Liver (tissue), 9 donors: ENCODE measurements around the gene EN2. TPM values are rescaled to one million over a fixed set of nuclear protein-coding genes. Genes with fewer than 3 reads are reported as not detected.

Experiments used
- DNase-seq: peaks from one replicate; pipeline ENCODE4 v3.0.0-alpha.2; 2017; ENCODE audit warnings: low spot score
- H3K27ac ChIP-seq, 2 donors: one replicate each; pipeline ENCODE4 v1.7.0; 2013; ENCODE audit warnings: inconsistent platforms in 2 of 2, low read length in 2 of 2, control low read depth in 1 of 2, low read depth in 1 of 2, mild to moderate bottlenecking in 1 of 2
- H3K27me3 ChIP-seq, 4 donors: one replicate each; pipeline versions ENCODE4 v1.6.1 to v1.7.0; 2013; ENCODE audit warnings: low read length in 3 of 4, inconsistent platforms in 1 of 4, mild to moderate bottlenecking in 1 of 4, moderate library complexity in 1 of 4; ENCODE audit not compliant: control insufficient read depth in 4 of 4, insufficient read depth in 4 of 4
- H3K36me3 ChIP-seq, 4 donors: one replicate each; pipeline versions ENCODE4 v1.6.1 to v1.7.0; 2013; ENCODE audit warnings: low read length in 3 of 4, mild to moderate bottlenecking in 3 of 4, low read depth in 1 of 4, moderate library complexity in 1 of 4; ENCODE audit not compliant: control insufficient read depth in 4 of 4, insufficient read depth in 3 of 4
- H3K4me1 ChIP-seq, 4 donors: one replicate each; pipeline versions ENCODE4 v1.6.1 to v1.7.0; 2013; ENCODE audit warnings: low read length in 3 of 4, mild to moderate bottlenecking in 3 of 4, moderate library complexity in 1 of 4; ENCODE audit not compliant: control insufficient read depth in 4 of 4, insufficient read depth in 4 of 4
- H3K4me3 ChIP-seq, 3 donors: one replicate each; pipeline versions ENCODE4 v1.6.1 to v1.7.0; 2013; ENCODE audit warnings: low read length in 3 of 3, control low read depth in 1 of 3, low read depth in 1 of 3, mild to moderate bottlenecking in 1 of 3
- H3K9ac ChIP-seq, 2 donors: one replicate each; pipeline ENCODE4 v1.7.0; 2013; ENCODE audit warnings: low read length in 2 of 2, mild to moderate bottlenecking in 2 of 2, moderate library complexity in 2 of 2, control low read depth in 1 of 2, low read depth in 1 of 2
- H3K9me3 ChIP-seq, 4 donors: one replicate each; pipeline versions ENCODE4 v1.6.1 to v1.7.0; 2013; ENCODE audit warnings: low read length in 3 of 4; ENCODE audit not compliant: control insufficient read depth in 4 of 4
- CTCF ChIP-seq: fragments of 150-350 bp; IDR thresholded peaks from 2 replicates; pipeline ENCODE4 v1.5.1; 2017; ENCODE audit warnings: improper control_type of control experiment, low read depth, low read length; ENCODE audit not compliant: missing input control
- EGR1 ChIP-seq, 2 donors: IDR thresholded peaks; 2 replicates each; pipeline ENCODE4 v1.6.1; 2016 to 2018; ENCODE audit warnings: antibody characterized with exemption in 2 of 2, low read depth in 2 of 2
- FOXA1 ChIP-seq: IDR thresholded peaks from 2 replicates; pipeline ENCODE4 v1.6.1; 2016; ENCODE audit warnings: antibody characterized with exemption
- GABPA ChIP-seq, 2 donors: IDR thresholded peaks in 1 of 2; conservative IDR thresholded peaks in 1 of 2; 2 replicates each; pipeline ENCODE4 v1.6.1; 2016; ENCODE audit warnings: antibody characterized with exemption in 2 of 2, mild to moderate bottlenecking in 1 of 2, moderate library complexity in 1 of 2
- HNF4G ChIP-seq: IDR thresholded peaks from 2 replicates; pipeline ENCODE4 v1.6.1; 2016; ENCODE audit warnings: antibody characterized with exemption
- JUND ChIP-seq, 2 donors: IDR thresholded peaks; 2 replicates each; pipeline ENCODE4 v1.6.1; 2016; ENCODE audit warnings: antibody characterized with exemption in 2 of 2
- NR2F2 ChIP-seq: IDR thresholded peaks from 2 replicates; pipeline ENCODE4 v1.6.1; 2016; ENCODE audit warnings: antibody characterized with exemption
- RAD21 ChIP-seq, 2 donors: IDR thresholded peaks; 2 replicates each; pipeline ENCODE4 v1.6.1; 2016; ENCODE audit warnings: antibody characterized with exemption in 2 of 2, mild to moderate bottlenecking in 2 of 2
- RXRA ChIP-seq, 2 donors: IDR thresholded peaks; 2 replicates each; pipeline ENCODE4 v1.6.1; 2017 to 2018; ENCODE audit warnings: antibody characterized with exemption in 2 of 2, mild to moderate bottlenecking in 1 of 2
- TAF1 ChIP-seq: conservative IDR thresholded peaks from 2 replicates; pipeline ENCODE4 v1.6.1; 2016; ENCODE audit warnings: antibody characterized with exemption, mild to moderate bottlenecking
- WGBS: extraction: QIAGEN DNeasy Blood & Tissue Kit; methylation state at CpG from one replicate; pipeline ENCODE4 v1.1.7; 2013; 5-methylcytosine and 5-hydroxymethylcytosine counted together
- polyA plus RNA-seq, 2 donors: library from polyadenylated mRNA; stranded (reverse) in 1 of 2; unstranded in 1 of 2; fragments of 200-250 nt in 1 of 2; fragments of >200 nt in 1 of 2; fragmentation: Nextera tagmentation in 1 of 2; extraction: Ambion mirVana in 1 of 2; gene quantifications; one replicate each; pipeline versions ENCODE4 v1.2.1 to v1.2.3, GENCODE V29; 2013 to 2015
- total RNA-seq, 2 donors: library from RNA; depleted of rRNA; stranded (reverse); fragments of >200 nt; gene quantifications; one replicate each; pipeline ENCODE4 v1.2.3, GENCODE V29; 2014
- TF ChIP-seq, protein P1 (sequence below): IDR thresholded peaks from 2 replicates; pipeline ENCODE4 v1.6.1; 2016; ENCODE audit warnings: antibody characterized with exemption
- TF ChIP-seq, protein P2 (sequence below): IDR thresholded peaks from 2 replicates; pipeline ENCODE4 v1.6.1; 2016; ENCODE audit warnings: antibody characterized with exemption, mild to moderate bottlenecking
- donor health status: healthy.
- donor health status: healthy.
- donor health status: healthy.
- donor health status: healthy.
- donor health status: healthy.

The EN2 gene
- total and polyA plus RNA-seq, 4 donors, result under 0.01 TPM; not detected in 3

- TF ChIP-seq, protein P1, sequence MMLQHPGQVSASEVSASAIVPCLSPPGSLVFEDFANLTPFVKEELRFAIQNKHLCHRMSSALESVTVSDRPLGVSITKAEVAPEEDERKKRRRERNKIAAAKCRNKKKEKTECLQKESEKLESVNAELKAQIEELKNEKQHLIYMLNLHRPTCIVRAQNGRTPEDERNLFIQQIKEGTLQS, result no peak
- no peak for TF ChIP-seq FOXA1
- Histone ChIP-seq H3K9me3 (no peaks in the 10 kb centered on the region), H3K36me3 (no peaks in the 10 kb centered on the region), H3K4me1 (peaks cover 3 to 19% (median 4%) of the 10 kb centered on the region in 4 donors), H3K27ac (no peak overlapping the region), H3K9ac (no peak overlapping the region), H3K27me3 (peaks cover 12 to 33% (median 26%) of the 10 kb centered on the region in 4 donors), H3K4me3 (no peak overlapping the region)
- 4% methylated on average over 24 of the region's 24 CpGs for WGBS
- no peak for DNase-seq
These were observed 7.4 kb upstream of the EN2 start for GRCh38 chr7:155450558-155450969.

GRCh38 chr7:155450970-155451801, 6.7 kb upstream of the EN2 start:
- 5% methylated on average over 46 of the region's 46 CpGs for WGBS
- Histone ChIP-seq H3K27ac (no peak overlapping the region), H3K4me3 (no peak overlapping the region), H3K27me3 (peaks cover 19 to 37% (median 26%) of the 10 kb centered on the region in 4 donors), H3K4me1 (peaks cover 3 to 19% (median 4%) of the 10 kb centered on the region in 4 donors), H3K9me3 (no peaks in the 10 kb centered on the region), H3K36me3 (no peaks in the 10 kb centered on the region), H3K9ac (no peak overlapping the region)
- DNase-seq, result no peak
- no peak for TF ChIP-seq NR2F2
- no peak for TF ChIP-seq RXRA (IDR thresholded peaks at IDR 0.05)
- TF ChIP-seq HNF4G, result no peak
- TF ChIP-seq EGR1 (IDR thresholded peaks at IDR 0.05; ENCODE audit: low read depth in 2 of 2), result no peak
- TF ChIP-seq CTCF, result no peak
- TF ChIP-seq JUND (IDR thresholded peaks at IDR 0.05), result no peak
- TF ChIP-seq, protein P2, sequence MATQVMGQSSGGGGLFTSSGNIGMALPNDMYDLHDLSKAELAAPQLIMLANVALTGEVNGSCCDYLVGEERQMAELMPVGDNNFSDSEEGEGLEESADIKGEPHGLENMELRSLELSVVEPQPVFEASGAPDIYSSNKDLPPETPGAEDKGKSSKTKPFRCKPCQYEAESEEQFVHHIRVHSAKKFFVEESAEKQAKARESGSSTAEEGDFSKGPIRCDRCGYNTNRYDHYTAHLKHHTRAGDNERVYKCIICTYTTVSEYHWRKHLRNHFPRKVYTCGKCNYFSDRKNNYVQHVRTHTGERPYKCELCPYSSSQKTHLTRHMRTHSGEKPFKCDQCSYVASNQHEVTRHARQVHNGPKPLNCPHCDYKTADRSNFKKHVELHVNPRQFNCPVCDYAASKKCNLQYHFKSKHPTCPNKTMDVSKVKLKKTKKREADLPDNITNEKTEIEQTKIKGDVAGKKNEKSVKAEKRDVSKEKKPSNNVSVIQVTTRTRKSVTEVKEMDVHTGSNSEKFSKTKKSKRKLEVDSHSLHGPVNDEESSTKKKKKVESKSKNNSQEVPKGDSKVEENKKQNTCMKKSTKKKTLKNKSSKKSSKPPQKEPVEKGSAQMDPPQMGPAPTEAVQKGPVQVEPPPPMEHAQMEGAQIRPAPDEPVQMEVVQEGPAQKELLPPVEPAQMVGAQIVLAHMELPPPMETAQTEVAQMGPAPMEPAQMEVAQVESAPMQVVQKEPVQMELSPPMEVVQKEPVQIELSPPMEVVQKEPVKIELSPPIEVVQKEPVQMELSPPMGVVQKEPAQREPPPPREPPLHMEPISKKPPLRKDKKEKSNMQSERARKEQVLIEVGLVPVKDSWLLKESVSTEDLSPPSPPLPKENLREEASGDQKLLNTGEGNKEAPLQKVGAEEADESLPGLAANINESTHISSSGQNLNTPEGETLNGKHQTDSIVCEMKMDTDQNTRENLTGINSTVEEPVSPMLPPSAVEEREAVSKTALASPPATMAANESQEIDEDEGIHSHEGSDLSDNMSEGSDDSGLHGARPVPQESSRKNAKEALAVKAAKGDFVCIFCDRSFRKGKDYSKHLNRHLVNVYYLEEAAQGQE, result no peak
- TF ChIP-seq TAF1, result no peak
- TF ChIP-seq RAD21 (IDR thresholded peaks at IDR 0.05), result no peak
- no peak for TF ChIP-seq GABPA (IDR thresholded peaks at IDR 0.05 in 1 of 2, conservative IDR thresholded peaks at IDR 0.05 in 1 of 2)
- TF ChIP-seq, protein P1, result no peak
